Fibroblast of villous mesenchyme (primary cell): Measurements from ENCODE around the gene KLHL14. TPM values are rescaled to one million over a fixed set of nuclear protein-coding genes. Genes with fewer than 3 reads are reported as not detected.

ENCODE experiments used
- DNase-seq: peaks from one replicate; pipeline ENCODE4 v3.0.0-alpha.2; 2010; ENCODE audit warnings: low read depth
- H3K4me3 ChIP-seq: 2 replicates; pipeline ENCODE4 v1.5.1; 2011; ENCODE audit warnings: low read depth, mild to moderate bottlenecking, low read length
- total RNA-seq: library from RNA; depleted of rRNA; stranded (reverse); fragments of >200 nt; gene quantifications from 2 replicates; pipeline ENCODE4 v1.2.3, GENCODE V29; 2012
- TF ChIP-seq, protein P1 (sequence below): IDR thresholded peaks from 2 replicates; pipeline ENCODE4 v1.5.1; 2012; ENCODE audit warnings: low read depth, mild to moderate bottlenecking, low read length; ENCODE audit not compliant: insufficient read depth

The KLHL14 gene
- total RNA-seq, 1 donor, result not detected

DNA sequence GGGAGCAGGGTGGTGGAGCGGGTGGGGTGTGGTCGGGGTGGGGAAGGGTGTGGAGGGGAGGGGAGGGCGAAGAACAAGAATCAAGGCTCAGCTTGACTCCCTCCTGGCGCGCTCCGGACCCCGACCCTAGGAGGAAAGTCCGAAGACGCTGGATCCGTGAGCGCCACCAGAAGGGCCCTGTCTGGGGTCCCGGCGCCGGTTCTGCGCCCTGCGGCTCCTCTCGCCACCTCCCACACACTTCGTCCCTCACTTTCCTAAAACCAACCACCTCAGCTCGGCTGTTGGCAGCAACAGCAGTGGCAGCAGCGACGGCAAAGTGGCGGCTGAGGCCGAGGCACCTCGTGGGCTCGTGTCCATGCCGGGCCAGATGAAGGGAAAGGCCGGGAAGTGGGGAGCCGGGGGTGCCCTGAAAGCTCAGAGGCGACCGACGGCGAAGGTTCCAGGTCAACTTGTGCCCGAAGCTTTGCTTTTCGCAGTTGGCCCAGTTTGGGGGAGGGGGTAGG, 2.1 kb downstream of the KLHL14 start:
- no peak for DNase-seq
- TF ChIP-seq, protein P1, sequence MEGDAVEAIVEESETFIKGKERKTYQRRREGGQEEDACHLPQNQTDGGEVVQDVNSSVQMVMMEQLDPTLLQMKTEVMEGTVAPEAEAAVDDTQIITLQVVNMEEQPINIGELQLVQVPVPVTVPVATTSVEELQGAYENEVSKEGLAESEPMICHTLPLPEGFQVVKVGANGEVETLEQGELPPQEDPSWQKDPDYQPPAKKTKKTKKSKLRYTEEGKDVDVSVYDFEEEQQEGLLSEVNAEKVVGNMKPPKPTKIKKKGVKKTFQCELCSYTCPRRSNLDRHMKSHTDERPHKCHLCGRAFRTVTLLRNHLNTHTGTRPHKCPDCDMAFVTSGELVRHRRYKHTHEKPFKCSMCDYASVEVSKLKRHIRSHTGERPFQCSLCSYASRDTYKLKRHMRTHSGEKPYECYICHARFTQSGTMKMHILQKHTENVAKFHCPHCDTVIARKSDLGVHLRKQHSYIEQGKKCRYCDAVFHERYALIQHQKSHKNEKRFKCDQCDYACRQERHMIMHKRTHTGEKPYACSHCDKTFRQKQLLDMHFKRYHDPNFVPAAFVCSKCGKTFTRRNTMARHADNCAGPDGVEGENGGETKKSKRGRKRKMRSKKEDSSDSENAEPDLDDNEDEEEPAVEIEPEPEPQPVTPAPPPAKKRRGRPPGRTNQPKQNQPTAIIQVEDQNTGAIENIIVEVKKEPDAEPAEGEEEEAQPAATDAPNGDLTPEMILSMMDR, result no peak
- no peak overlapping the region for H3K4me3 ChIP-seq

GRCh38 chr18:32770054-32770665, 2.7 kb downstream of the KLHL14 start:
- DNase-seq, result no peak
- TF ChIP-seq, protein P1, result no peak
- H3K4me3 ChIP-seq, result no peak overlapping the region

GRCh38 chr18:32769586-32770053, 3.2 kb downstream of the KLHL14 start:
- TF ChIP-seq, protein P1, result no peak
- no peak overlapping the region for H3K4me3 ChIP-seq
- DNase-seq, result no peak

GRCh38 chr18:32769071-32769585, 3.7 kb downstream of the KLHL14 start:
- H3K4me3 ChIP-seq, result no peak overlapping the region
- DNase-seq, result no peak
- TF ChIP-seq, protein P1, result no peak

GRCh38 chr18:32767400-32767799, 5.4 kb downstream of the KLHL14 start:
- TF ChIP-seq, protein P1, result no peak
- no peak overlapping the region for H3K4me3 ChIP-seq
- DNase-seq, result no peak

GRCh38 chr18:32764611-32765244, 8.1 kb downstream of the KLHL14 start:
- H3K4me3 ChIP-seq, result no peak overlapping the region
- TF ChIP-seq, protein P1, result no peak
- no peak for DNase-seq
